GM18508 (cell line): ENCODE measurements around the gene PKP4.

Experiments
- ATAC-seq: cut with Tn5 transposase; IDR thresholded peaks from one replicate; pipeline ENCODE4 v1.9.1; 2021; ENCODE audit warnings: moderate number of reproducible peaks; ENCODE audit not compliant: insufficient read depth, unreplicated experiment

Gene PKP4

DNA sequence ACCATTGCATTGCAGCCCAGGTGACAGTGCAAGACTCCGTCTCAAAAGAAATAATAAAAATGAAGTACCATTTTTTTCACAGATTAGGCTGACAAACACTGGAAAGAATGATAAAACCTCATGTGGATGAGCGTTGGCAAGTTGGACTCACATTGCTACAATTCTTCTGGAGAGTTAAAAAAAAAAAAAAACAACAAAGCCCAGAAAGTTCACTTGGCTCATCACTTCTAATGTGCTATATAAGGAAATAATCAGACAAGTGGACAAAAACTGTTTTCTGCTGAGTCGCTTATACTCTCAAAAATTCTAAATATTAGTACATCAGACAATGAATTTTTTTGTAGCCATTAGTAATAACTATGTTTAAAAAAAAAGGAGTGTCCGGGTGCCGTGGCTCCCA is 38.4 kb downstream of the PKP4 start:
- no peak for ATAC-seq

DNA sequence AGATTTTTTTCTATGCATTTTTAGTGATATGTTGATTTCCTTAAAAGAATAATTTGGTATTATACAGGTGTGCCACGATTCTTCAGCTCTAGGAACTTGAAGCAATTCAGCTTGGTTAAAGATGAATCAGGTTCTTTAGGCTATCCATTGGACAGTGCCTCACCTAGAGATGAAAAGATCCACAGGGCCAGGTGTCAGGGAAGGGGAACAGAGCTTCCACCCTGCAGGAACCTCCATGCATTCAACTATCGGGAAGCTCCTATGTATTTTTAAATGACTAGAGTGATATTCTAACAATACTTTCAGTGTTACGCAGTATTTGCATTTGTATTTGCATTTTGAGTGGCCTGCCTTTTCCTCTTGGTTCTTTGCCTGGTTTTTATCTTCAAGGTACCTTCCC is 40.2 kb downstream of the PKP4 start:
- no peak for ATAC-seq

DNA sequence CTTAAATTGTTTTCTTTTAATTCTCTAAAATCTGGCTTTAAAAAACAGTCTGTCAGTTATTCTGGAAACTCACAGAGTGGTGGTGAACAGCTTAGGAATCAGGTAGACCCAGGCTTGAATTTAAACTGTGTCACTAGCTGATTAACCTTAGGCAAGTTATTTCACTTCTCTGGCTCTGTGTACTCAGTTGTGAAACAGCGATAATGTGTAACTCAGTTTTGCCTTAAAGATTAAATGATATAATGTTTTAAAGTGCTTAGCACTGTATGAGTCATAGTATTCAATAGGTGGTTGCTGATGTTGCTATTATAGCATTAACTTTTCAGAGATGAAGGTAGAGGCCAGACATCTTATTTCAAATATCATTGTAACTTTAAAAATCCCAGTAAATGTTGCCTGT is 40.7 kb downstream of the PKP4 start:
- ATAC-seq, result no peak

DNA sequence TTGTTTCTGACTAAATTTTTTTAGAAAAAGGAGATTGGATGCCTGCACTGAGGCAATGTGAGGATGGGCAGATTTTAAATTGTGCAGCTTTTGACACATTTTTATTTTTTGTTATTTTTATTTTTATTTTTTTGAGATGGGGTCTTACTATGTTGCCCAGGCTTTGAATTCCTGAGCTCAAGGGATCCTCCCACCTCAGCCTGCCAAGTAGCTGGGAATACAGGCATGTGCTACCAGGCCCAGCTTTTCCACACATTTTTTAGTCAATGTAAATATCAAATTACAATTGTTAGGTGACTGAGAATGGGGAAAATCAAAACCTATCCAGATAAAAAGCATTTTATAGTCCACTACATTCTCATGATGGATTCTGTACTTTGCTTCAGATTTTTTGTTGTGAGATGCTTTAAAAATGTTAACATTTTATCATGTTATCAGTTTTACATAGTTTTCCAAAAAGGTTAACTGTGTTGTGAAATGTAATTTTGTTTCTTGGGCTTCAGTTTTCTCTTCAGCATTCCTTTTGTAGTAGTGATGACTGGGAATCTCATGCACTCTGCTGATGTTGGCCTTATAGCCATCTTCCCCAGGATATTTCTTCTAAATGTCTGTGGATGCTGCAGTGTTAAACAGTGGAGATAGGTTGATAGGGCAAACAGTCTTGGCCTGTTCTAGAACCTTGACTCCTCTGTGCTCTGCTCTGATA is 41.4 kb downstream of the PKP4 start:
- ATAC-seq, result no peak

DNA sequence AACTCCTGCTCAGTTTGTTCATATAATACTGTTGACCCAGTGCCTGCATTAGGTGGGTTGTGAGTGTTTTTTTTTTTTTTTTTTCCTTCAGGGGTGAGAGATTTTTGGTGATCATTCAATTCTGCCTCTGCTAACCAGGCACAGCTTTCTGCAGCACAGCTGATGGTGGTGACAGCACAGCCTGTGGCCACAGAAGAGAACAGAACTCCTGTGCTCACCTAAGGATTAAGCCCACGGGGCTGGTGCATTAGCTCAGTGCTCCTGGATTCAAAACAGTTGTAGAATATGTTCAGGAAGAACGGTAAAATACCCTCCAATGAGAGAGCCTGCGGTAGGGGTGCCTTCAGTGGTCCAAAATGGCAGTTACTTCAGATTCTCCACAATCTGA is 42.0 kb downstream of the PKP4 start:
- ATAC-seq, result no peak

DNA sequence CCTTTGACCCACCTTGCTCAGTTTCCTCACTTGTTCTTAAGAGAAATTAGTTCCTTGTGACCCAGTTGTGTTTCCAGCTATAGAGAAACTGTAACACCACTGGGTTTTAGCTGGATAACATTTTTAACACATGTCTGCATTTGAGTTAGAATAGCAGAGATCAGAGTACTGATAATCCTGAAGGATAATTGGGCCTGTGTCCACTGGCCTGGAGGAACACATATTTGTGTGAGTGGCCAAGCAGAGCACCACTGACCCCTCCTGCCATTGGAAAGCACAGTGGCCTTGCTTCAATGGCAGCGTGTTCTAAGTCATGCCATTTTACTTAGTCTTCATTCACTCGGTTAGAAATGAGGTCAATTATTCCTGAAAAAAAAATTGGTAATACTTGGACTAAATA is 42.6 kb downstream of the PKP4 start:
- ATAC-seq, result no peak

DNA sequence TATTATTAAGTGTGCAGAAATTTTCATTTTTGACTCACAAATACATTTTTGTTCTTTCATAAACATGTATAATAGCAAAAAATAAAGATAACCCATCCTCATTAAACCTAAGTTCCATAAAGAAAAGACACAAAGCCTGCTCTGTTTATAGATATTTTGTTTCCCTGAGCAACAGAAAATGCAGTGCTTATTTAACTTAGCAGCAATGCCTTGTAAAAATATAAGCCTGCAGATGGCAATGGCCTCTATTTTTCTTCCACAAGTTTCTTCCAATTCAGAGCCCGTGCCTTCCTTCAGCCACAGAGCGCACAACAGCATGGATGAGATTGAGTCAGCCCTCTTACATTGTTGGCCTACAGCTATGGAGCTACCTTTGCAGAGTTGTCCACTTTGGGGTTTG is 43.6 kb downstream of the PKP4 start:
- ATAC-seq, result no peak

DNA sequence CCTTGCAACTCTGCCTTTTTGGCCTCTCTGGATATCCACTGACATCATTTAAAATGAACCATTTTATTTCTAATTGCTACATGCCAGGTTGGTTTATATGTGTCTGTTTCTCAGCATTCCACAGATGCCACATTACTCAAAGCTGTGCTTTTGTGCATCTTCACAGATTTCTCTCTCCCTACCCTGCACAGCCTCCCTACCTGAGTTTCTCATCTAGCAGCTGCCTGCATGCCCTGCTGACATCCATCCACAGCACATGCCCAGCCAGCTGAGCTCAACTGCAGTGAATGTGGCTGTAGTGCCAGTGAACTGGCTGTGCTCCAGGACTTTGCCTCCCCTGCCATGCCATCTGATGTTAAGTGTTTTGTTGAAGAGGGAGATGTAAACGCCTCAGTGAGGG is 44.5 kb downstream of the PKP4 start:
- no peak for ATAC-seq

DNA sequence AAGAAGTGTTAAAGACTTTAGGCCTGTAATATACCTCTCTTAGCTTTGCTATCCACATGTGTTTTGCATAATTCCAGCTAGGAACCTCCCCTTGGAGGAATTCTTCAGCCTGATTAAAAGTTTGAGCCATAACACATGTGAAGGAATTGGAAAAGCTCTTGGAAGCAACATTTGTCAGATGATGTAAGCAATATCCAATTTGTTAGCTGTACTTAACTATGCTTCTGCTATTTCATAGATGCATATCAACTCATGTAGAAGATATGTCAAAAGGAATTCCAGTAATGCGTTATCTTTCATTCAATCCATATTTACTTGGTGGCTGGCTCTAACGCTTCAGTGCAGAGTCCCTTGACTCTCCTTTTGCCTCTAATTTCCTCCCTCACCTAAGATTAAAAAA is 46.2 kb downstream of the PKP4 start:
- no peak for ATAC-seq

DNA sequence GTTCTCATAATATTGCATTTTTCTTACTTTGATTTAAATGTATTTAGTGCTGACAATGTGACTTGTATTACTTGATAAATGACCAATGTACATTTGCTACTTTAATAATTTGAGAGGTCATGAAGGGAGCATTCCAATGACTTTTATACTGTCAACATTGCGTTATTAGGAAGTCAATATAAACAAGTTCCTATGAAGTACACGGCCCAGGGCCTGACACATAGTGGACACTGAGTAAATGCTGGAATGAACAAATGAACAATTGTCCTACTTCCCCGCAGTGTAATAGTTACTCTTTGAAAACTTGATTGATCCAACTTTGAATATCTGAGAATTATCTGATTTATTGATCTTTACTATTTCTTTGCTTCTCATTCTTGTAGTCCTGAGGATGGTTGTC is 47.3 kb downstream of the PKP4 start:
- no peak for ATAC-seq

DNA sequence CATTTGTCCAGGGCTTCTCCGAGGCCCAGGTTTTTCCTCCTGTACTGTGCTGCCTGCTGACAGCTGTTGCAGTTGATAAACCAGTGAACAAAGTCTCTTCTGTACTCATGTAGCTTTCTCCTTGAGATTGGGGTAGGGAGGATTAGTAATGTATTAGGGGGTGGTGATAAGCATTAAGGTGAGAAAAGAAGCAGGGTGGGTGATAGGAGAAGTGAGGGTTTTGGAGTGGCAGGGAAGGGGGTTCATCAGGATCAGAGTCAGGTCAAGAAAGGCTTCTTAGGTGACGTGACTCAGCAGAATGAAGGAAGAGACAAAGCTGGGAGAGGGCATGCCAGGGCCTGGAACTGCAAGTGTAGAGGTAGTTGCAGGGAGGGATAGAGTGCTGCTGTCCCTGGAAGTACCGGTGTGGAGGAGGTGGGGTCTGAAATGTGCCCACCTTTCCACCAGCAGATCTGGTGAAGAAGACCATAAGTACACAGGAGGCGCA is 48.7 kb downstream of the PKP4 start:
- no peak for ATAC-seq

DNA sequence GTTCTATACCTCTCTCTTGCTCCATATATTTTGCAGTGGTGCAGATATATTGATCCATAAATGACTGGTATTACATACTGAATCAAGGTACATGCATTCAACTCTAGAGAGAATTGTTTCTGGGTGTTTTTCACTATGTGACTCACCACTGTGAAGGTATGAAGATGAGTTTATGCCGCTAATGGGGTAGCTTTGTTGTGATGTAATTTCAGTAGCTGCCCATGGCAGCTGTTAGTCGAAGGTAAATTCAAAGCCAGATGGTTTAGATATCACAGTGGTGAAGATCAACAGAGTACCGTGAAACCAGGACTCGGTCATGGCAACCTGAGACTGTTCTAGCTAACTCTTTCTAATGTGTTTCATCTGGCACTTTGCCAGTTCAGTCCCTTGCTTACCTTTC is 50.4 kb downstream of the PKP4 start:
- no peak for ATAC-seq

DNA sequence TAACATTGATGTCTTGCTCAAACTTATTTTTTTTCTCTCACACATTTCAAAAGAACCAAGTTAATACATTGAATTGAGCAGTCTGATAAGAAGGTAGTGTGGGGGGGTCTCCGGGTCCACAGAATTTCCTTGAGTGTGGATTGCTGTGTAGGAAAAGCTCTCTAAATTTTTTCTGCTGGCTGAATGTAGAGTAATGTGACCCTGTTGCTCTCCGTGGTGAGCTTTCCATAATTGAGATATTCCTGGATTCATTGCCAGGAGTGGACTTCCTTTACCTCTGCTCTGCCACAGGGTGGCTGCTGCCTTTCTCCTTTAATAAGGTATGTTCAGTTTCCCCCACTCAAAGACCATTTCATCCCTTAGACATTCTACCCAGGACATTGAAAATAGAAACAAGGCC is 50.9 kb downstream of the PKP4 start:
- no peak for ATAC-seq

DNA sequence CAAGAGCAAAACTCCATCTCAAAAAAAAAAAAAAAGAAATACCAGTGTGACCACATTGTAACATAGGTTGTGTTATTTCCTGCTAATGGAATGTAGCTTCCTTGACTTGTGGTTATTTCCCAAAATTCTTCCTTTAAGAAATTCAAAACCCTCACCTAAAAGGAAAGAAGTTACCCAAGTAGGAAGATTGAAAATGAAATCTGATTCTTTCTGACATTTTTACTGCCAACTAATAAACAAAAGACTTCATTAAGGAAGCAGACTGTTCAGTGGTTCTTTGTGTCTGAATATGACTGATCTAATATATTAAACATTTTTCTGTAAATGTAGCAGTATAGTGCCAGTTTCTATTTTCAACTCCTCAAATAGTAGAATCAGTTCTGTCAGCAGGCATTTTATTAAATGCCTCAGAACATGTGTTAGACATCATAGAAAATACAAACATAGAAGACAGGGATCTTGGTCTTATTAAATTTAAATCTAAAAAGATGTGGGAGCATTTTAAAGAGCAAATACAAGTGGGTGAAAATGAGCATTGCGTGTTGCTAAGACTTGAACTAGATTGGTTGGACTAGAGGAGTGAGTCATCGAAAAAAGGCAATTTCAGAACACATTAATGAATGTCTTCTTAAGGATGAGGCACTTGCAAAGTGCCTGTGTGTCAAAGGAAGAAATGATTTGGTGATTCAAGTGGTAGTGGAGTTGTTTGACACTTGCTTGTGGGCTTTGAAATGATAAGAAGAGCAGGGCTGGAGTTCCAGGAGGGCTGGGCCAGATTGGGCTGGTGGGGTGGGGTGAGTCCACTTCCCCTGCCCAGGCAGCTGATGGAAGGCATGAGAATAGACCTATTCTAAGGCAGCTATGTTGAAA is 53.4 kb downstream of the PKP4 start:
- ATAC-seq, result no peak

DNA sequence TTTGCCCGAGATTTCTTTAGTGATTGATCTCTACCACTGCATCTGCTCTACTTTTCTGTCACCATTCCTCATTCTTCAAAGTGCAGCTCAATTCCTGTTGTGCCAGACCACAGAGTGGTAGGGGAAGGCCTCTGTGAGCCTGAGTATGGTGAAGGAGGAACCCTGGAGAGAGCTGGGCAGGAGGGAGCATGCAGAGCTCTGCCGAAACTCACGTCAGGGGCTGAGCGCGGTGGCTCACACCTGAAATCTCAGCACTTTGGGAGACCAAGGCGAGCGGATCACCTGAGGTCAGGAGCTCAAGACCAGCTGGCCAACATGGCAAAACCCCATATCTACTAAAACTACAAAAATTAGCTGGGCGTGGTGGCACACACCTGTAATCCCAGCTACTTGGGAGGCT is 54.1 kb downstream of the PKP4 start:
- ATAC-seq, result no peak

DNA sequence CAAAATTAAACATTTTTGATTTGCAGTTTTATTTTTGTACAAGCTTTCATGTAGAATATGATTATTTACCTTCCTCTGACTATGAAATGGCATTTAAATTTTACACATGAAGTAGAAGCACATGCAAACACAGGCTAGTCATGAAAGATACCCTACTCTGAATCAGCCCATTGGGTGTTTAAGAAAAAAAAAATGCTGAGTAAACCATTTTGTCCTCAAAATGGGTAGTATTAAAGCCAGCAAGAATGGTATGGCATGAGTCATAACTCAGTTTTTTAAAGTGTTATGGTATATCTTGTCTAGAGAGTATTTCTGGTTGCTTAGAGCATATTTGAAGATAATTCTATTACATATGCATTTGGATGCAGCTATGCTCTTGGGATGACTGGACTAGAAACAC is 55.0 kb downstream of the PKP4 start:
- ATAC-seq, result no peak

DNA sequence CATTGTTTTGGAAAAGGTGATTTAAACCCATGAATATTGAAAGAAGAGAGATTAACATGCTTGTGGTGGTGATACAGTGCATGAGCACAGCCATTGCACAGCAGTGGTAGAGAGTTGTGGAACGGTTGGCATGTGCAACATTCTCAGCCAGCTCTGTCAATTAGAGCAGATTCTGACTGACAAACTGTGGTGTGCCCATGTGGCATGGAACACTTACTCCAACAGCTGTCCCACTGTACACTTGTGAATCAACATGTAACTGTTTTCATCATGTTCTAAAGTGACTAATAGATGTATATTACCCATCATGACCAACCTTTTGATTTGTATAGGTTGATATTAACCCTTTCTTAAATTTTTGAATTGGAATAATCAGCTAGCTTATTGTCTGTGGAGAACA is 55.6 kb downstream of the PKP4 start:
- ATAC-seq, result no peak

DNA sequence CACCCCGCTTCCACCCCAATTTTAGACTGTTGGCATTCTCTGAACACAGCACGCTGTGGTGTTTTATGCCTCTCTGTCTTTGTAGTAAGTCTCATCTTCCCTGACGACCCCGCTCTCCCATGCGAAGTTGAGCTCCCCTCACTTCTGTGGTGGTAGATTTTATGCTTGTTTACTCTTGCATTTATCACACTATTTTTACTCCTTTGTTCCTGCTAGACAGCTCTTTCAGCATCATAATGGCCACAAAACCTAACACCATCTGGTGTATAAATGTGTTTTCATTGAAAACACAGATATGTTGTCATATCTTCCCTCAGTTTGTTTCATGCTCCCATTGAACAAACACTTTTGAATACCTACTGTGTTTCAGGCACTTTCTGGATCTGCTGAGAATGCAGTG is 57.1 kb downstream of the PKP4 start:
- ATAC-seq, result no peak

DNA sequence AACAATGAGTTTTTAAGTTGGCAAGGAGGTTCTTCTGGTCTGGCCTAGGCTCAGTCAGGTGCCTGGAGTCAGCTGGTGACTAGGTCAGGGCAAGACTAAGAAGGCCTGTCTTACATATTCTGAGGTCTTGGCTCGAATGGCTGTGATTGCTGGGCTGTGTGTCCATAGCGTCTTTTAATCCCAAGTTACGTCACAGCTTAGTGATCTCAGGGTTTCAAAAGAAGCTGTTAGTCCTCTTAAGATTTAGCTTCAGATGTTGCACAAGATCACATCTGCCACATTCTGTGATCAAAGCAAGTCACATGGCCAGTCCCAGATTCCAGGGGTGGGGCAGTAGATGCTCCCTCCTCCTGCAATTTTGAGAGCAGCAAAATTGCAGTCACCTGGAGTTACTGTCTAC is 61.3 kb downstream of the PKP4 start:
- ATAC-seq, result no peak

DNA sequence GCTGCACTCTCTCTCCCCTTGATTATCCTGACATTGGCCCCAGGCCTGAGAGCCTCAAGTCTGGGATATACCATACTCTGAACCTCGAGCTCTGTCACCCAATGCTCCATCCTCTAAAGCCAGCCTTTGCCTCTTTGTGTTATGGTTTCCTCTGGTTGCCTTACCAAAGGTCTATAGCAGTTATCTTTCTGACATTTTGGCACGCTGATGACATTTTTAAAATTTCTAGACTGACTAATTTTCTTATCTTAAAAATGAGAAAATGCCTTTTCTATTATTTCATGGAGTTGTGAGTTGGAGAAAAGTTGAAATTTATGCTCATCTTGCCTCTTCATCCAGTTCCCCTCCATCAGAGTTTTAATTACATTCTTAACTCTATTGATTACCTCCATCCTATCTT is 62.7 kb downstream of the PKP4 start:
- ATAC-seq, result no peak

DNA sequence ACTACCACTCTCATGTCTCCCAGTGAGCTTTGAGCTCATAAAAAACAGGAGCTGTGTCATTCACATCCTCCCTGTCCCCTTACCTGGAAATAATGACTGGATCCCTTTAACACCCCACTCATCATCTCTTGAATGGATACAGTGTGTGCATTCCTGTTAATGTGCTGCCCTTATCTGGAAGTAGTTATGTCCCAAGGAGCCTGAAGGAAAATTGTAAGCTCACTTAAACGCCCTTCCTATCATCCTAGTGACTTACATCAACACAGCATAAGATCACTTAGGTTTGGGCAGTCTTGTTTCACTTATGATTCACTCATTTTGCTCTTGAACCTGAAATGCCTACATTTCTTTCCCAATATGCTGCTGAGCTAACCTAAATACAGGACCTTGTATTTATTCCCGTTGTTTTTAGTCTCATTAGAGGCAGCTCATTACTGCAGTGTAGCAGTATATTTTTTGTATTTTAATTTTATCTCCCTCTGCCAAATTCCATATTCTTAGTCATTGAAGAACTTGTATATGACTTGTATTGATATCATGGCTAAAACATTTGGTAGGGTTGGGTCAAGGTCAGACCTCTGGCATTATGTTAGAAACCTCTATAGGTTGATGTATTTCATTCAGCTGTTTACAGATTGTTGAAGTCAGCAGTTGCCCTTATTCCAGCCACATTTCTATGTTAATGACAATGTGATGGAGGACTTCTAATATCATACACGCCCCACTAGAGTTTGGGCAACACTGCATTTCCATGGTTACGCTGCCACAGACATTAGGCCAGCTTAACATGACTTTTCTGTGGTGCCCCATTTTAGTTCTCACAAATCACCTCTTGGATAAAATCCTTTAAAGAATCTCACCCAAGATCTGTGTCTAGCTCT is 72.9 kb downstream of the PKP4 start:
- ATAC-seq, result no peak
